NCI-H2227 (cell line): Measurements from ENCODE around the gene KCNN4.

Experiments used
- DNase-seq: peaks from one replicate; lab custom pipeline; 2025; ENCODE audit not compliant: unreplicated experiment; lab: John Stamatoyannopoulos, UW

Gene KCNN4

DNA sequence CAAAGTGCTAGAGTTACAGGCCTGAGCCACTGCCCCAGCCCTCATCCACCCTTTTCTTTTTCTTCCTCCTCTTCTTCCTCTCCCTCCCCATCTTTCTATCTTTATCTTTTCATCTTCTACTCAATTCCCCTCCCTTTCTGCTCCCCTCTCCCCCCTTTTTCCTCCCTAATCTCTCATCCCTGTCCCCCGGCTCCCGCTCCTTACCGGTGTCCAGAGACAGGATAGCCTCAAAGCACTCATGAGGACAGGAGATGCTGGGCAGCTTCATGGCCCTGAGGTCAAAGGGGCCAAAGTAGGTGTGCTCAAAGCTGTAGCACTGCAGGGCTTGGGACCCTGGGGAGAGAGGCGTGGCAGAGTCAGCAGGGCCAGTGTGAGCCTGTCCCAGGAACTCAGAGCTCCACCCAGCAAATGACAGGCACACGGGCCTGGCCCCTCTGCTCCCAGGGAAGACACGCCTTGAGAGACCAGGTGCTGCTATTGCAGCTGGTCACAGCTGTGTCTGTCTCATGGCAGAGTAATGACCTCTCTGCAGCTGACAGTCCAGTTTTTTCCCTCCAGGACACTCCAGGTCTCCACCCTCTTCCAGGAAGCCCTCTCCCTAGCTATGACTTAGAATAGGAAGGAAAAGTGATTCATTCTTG, 18.8 kb upstream of the KCNN4 start:
- DNase-seq, result no peak

DNA sequence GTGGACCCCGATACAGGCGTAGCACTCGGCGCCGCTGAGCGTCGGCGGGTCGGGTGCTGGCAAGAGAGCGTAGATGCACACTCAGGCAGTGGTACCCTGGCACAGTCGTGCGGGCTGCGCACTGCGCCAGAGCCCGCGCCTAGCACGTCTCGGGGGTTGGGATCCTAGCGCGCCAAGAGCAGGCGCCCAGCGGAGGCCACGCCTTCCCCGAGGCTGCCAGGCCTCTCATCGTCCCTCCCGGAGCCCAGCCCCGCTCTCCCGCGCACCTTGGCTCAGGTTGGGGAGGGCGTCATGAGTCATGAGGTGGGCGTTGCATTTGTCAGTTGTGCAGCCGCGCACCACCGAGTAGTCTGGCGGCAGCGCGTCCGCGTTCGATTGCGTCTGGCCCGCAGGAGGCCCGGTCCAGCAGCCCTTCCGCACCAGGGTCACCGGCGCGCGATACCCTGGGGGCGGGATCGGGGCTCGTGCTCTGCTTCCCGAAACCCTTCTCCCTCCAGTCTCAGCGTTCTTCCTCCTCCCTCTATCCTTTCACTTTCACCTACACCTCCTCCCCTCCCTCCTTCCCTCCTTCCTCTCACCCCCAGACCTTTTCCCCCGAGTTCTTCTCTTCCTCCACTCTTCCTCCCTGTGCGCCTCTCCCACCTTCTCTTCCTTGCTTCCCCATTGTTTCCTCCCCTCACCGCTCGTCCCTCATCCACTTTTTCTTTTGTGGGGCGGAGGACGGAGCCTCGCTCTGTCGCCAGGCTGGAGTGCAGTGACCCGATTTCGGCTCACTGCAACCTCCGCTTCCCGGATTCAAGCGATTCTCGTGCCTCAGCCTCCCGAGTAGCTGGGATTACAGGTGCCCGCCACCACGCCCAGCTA, 18.0 kb upstream of the KCNN4 start:
- peak; percentile 82 for DNase-seq

DNA sequence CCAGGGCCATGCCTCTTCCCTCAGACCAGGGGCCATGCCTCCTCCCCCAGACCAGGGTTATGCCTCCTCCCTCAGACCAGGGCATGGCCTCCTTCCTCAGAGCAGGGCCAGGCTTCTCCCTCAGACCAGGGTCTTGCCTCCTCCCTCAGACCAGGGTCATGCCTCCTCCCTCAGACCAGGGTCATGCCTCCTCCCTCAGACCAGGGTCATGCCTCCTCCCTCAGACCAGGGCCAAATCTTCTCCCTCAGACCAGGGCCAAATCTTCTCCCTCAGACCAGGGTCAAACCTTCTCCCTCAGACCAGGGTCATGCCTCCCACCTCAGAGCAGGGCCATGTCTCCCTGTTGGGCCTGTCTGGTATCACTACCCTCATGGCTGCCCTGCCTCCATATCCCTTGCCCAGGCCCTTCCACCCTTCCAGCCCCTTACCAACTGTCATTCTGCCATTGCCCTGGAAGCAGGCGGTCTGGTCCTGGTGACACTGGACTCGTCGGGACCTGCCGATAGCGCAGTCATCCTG, 17.3 kb upstream of the KCNN4 start:
- no peak for DNase-seq

DNA sequence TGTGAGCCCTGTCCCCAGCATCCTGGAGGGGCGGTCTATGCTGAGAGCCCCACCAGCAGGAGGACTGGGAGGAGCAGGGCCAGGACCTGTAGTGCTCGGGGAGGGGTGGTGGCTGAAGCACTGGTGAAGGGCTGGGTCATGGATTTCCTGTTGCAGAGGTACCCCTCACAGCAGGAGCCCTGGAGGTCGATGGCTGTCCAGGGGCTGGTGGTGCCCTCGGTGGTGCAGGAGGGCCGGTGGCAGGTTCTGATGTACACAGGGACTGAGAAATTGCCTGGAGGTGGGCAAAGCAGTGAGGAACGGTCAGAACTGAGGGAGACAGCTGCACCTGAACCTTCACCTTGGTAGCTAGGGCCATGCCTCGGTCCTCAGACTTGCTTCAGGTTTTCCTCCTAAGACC, 16.8 kb upstream of the KCNN4 start:
- no peak for DNase-seq

DNA sequence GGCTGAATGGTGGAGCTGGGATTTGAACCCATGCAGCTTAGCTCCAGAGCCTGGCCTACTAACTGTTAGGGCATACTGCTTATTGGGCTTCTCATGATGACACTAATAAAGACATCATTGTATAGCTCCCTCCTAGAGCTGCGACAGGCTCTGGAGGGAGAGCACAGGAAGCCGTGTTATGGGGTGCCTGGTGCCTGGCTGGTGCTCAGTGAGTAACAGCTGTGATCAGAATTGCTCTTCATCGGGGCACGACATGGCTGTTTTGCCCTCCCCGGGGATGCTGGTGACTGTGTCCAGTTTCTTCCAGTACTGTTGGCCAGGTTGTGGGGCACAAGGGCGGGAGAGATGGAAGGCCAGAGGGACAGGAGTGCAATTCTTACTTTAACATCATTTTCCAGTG, 16.3 kb upstream of the KCNN4 start:
- DNase-seq, result no peak

DNA sequence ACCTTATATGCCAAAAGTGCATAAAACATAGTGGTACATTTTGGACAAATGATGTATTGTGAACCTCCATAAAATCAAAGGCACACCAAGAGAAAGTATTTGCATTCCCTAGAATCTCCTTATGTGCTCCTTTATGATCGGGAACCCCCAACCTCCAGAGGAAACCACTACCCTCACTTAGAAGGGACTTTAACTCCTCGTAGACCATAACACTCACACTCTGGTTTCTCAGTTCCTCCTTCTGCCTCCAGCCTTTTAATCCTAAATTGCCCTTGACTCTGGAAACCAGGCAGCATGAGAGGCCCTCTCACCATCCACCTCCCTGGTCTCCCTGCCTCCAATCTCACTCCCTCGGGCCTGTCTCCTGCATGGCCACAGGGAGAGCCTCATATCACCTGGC, 9.8 kb upstream of the KCNN4 start:
- DNase-seq, result no peak

DNA sequence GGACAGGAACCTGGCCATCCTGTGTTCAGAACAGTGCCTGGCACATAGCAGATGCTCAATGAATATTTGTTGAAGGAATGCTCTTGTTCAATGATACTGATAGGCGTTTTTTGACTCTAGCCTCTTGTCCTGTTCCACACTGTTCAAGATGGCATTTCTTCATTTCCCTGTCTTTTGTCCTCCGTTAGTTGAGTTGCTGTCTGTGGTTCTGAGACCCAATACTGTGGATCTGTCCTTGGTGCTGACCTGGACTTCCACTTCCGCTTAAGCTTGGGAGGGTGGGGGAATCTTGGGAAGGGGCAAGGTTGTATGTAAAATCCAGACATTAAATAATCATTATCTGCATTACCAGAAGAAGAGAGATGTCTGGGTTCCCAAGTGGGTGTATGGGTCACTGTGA, 8.3 kb upstream of the KCNN4 start:
- DNase-seq, result no peak

DNA sequence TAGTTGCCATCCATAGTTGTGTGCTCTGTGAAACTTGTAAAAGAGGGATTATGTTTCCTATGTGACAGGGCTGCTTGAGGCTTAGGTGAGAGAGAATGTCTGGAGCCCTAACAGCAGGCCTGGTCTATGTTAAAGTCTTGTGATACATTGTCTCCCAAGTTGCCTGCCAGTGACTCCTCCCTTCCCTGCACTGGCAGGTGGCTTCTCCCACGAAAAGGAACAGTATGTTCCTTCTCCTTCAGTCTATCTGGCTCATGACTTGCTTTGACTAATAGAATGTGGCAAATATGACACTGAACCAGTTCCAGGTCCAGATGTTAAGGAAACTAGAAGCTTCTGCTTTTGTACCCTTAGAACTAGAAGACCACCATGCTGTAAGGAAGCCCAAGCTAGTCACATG, 5.9 kb upstream of the KCNN4 start:
- DNase-seq, result no peak

DNA sequence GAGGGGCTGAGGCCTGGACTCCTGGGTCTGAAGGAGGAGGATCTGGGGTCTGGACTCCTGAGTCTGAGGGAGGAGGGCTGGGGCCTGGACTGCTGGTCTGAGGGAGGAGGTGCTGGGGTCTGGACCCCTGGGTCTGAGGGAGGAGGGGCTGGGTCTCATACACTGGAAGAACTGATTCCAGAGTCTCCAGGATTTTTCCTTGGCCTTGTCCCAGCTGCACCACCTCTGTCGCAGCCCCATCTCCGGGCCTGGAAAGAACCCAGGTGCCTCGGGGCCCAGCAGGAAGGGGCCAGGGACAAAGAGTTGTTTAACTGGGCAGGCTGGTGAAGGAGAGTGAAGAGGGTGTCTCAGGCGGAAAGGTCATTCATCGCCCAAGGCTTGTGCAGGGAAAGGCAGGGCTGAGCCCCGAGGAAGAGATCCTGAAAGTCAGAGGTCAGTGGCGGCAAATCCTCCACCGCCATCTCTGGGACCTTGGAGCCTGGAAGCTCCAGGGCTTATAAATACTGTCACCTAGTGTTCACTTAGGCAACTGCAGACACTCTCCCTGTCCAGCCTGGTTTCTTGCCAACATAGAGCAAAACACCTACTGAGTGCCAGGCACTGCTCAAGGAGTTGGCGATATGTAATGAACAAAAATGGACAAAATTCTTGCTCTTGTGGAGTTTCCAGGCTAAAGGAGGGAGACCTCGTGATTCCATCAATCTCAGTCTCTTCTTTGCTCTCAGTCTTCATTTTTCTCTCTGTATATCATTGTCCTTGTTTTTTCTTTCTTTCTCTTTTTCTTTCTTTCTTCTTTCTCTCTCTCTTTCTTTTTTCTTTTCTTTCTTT, 4.4 kb upstream of the KCNN4 start:
- peak; percentile 66 for DNase-seq

DNA sequence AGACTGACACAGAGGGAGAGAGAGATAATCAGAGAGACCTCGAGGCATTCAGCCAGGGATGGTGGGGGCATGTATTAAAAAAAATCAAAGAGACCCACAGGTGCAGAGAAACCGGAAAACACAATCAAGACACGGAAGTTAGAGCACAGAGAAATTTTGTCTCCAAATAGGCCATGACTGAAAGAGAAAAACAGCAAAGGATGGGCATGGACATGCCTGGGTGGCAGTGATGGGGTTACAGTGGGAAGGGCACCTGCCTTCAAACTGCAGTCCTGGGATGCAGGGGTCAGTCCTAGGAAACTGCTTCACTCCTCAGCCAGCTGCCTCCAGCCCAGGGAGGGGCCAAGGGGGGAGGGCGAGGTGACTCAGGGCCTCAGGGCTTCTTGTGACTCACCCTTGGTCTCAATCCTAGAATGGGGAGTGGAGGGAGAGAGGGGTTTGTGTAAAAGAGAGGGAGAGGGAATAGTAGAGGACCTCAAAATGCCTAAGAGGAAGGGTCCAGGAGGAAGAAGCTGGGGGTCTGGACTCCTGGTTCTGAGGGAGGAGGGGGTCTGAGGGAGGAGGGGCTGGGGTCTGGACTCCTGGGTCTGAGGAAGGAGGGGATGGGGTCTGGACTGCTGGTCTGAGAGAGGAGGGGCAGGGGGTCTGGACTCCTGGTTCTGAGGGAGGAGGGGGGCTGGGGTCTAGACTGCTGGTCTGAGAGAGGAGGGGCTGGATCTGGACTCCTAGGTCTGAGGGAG, 3.6 kb upstream of the KCNN4 start:
- no peak for DNase-seq

DNA sequence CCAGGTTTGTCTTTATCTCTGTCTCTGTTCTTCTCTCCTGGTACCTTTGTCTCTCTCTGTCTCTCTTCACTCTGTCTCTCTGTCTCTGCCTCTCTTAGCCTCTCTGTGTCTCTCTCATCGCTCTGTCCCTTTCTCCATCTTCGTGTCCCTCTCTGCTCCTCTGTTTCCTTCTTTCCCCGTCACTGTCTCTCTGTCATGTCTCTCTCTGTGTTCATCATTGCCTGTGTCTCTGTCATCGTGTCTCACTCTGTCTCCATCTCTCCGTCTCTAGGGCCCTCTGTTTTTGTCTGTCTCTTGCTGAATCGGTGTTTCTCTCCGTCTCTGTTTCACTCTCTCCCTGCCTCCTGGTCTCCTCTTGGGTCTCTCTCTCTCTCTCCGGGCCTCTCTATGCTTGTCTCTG, 2.9 kb upstream of the KCNN4 start:
- DNase-seq, result no peak

DNA sequence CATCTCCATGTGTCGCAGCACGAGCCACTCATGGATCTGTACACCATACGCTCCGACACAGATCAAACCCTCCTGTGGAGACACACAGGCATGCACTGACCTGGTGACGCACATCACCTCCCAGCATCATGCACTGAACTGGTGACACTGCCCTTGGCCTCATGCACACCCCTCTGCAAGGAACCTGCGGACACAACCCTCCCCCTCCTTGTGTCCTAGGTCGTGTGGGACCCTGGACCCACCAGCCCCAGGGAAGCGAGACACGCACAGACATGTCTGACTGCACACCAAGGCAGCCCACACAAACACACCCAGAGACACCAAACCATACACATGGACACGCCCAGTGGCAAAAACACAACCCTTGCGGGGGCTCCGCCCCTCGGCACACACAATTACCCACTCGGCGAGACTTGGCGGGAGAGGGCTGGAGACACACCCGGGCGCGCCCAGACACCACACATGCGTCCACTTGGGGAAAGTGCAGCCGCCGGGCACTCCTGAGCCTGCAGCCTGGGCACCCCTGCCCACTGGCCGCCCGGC, 2.0 kb upstream of the KCNN4 start:
- DNase-seq, result no peak

DNA sequence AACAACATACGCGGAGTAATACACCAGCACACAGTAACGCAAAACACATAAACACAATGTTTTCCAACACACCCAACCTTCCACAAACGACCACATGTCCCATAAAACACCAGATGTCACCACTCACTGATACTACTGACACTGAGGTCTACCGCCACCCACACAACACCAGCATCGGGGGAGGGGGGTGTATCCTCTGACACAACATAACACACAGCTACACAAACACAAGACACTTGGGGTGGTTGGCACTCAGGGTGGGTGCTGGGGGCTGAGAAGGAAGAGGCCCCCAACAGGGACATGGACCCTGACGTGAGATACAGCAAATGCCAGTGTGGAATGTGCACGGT, 1.5 kb upstream of the KCNN4 start:
- no peak for DNase-seq

DNA sequence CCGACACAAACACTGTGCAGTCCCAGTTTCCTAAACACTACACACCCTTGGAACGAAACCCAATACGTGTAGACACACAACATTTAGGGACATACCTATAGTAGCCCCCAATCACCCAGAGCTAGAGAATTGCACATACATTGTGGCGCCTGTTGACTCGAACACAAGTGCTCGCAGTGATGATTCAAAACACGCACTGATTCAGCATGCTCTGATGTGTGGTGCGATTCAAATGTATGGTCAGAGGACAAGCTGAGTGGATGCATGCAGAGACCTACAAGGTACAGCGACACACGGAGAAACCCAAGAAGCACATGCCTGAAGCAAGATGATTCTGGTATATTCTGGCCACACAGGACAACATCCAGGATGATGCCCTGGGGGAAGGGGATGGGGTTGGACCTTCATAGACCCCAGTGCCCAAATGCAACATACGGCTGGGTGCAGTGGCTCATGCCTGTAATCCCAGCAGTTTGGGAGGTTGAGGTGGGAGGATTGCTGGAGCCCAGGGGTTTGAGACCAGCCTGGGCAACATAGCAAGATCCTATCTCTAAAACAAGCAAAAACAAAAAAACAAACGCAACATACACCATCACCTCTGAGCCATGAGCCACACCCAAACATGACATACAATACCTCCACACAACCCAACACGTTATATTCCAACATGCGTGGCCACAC, 997 bp upstream of the KCNN4 start:
- no peak for DNase-seq

DNA sequence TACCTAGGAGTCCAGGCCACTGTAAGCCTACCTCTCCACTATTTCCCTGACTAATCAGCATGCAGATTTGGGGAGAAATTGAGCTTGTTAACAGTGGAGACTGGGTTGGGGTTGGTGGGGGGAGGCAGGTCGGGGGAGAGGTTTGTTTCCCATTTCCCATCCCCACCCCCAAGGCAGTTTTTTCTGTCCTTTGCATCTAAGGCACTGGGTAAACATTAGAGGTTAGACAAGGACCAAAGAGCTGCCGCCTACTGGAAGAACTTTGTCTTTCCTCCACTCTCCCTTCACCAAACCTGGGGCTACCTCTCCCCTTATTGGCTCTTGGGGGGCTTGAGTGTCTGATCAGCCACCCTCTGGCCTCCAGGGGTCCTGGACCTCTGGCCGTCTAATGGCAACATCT, 953 bp downstream of the KCNN4 start:
- DNase-seq, result no peak

DNA sequence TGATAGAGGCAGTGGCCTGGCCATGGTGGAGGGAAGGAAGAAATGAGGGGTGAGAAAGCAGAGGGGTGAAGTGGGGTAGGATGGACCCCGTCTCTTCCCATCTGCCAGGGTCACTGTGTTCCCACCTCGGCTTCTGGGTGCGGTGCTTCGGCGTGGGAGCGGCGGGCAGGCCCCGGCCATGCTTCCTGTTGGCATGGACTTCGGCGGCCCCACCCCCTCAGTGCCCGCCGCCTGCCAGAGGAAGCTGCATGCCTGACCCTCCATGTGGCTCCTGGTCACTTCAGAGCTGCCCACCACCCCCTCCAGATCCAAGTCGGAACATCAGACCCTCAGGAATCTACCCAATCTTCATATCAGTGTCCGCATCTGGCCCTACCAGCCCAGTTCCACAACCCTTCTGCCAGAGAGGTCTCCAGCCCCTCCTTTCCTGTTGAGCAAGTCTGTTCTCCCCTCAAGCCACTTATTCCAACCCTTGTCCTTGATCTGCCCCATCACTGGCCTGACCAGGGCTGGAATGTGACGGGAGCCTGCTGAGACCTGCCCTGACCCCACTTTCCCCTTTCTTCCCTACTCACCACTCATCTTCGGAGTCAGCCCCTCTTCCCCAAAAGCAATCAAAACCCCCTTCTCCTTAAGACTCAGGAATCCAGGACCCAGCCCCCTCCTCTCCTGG, 1.5 kb downstream of the KCNN4 start:
- no peak for DNase-seq

DNA sequence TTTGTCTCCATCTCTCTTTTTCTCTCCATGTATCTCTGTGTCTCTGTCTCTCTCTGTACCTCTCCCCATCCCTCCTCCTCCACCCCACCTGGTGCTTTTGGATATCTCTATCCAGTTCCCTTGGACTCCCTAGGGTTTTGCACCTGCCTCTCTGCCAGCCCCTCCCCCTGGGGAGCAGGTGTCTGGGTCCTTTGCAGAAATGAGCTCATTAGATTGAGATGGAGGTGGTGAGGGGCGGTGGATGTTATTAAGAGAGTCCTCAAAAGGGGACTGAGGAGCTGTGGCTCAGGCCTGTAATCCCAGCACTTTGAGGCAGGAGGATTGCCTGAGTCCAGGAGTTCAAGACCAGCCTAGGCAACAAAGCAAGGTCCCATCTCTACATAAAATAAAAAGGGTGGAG, 2.1 kb downstream of the KCNN4 start:
- peak; percentile 30 for DNase-seq

DNA sequence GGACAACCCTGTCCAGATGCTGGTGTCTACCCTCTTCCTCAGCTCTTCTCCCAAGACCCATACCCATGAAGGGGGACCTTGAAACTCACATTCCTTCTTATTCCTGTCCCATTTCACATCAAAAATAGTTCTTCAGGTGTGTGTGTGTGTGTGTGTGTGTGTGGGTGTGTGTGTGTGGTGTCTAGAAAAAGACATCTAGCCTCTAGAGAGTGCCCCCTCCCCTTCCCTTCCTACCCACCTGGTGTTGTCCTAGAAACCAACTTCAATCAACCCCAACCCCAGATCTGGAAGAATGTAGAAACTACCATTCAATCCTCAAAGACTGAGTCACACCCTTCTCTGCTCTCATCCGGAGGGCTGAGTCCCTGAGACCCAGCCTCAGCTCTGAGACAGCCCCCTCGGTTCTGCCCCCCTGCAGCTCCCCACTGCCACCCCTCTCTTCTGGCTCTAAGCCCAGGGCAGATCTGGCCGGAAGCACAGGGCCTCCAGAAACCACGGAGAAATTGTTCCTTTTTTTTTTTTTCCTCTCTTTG, 3.5 kb downstream of the KCNN4 start:
- no peak for DNase-seq

DNA sequence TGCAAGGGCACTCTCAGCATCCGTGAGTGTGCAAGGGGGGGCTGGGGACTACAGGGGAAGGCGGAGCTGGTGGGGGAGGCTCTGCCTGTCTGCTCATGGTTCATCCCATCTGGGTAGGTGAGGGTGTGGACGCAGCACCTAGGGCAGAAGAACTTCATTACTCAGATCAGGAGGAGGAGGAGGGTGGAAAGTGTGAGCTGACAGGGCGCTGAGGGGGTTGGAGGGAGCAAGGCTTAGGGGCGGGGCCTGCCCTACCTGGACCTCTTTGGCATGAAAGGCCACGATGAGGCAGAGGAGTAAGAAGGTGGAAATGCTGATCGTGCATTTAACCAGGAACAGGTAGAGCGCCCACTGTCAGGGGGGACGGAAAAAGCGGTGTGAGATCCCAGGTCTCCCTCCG, 4.5 kb downstream of the KCNN4 start:
- no peak for DNase-seq
